Renal cortical epithelial cell (primary cell): ENCODE results near the gene ISLR. TPM values are rescaled to one million over a fixed set of nuclear protein-coding genes. Genes with fewer than 3 reads are reported as not detected.

Experiments used
- DNase-seq: peaks from one replicate; pipeline ENCODE4 v3.0.0-alpha.2; 2011; ENCODE audit warnings: low read depth
- total RNA-seq: library from RNA; depleted of rRNA; stranded (reverse); fragments of >200 nt; gene quantifications from 2 replicates; pipeline ENCODE4 v1.2.3, GENCODE V29; 2014

The ISLR gene
- total RNA-seq, 1 donor from 2014 or later: 0.30 TPM

GRCh38 chr15:74194572-74195559 is 21.4 kb downstream of the ISLR start:
- no peak for DNase-seq

DNA sequence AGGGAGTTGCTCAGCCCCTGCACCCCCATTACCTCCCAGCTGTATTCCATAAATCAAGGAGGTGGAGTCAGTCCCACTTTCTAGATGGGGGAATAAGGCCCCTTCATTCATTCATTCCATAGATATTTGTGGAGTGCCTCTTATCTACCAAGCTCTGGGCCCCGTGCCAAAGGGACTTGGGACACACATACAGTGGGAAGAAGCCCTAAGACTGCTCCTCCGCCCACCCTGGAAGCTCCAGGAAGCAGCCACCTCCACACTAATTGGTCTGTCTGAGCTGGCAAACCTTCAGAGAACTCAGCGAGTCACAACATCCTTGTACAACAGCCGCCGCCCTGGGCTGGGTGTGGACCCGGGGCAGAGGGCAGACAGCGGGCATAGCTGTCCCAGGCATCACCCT is 22.7 kb downstream of the ISLR start:
- DNase-seq: peak; percentile 76

DNA sequence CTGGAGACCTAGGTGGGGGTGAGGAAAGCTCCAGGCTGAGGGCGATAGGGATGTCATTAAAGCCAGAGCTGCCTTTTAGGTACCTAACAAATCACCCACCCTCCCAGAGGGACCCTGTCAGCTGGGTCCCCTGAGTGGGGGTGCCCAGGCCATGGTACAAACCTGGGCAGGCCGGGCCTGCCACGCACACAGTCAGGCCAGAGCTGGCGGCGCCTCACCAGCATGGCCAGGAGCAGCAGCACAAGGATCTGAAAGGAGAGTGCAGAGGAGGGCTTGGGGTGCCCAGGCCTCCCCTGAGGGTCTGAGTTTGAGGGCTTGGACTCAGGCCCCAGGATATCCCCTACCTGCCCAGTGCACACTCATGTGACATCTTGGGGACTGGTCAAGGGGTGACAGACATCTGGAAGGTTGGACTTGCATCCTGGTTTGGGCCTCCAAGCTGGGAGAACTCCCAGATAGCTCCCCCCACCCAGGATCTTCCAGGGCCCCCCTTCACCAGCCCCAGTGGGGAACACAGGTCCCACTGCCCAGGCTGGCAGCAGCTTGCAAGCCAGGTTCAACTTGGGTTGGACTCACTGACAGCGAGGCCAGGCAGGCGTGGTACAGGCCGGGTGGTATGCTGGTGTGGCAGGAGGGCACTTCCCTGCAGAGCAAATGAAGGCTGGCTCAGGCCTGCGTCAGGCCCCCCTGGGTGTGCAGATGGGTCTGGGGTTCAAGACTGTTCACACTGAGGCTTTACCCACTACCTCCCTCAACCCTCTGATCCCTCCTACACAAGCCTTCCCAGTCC is 23.9 kb downstream of the ISLR start:
- DNase-seq: no peak

DNA sequence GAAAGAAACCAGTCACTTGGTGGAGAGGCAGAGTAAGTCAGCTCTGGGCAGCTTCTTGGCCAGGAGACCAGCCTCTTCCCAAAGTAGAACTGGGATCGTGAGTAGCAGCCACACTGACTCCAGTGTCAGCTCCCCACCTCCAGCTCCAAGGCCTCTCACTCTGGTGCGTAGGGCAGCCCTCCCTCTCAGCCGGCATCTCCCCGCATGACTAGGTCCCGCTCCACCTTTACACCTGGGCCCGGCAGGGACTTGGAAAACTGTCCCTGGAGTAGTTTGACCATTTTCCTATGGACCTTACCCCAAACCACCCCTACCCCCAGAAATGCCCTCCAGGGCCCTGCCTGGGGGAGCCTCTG is 25.8 kb downstream of the ISLR start:
- DNase-seq: no peak

- peak; percentile 94 for DNase-seq
These were observed 26.9 kb downstream of the ISLR start for GRCh38 chr15:74200412-74200815.

DNA sequence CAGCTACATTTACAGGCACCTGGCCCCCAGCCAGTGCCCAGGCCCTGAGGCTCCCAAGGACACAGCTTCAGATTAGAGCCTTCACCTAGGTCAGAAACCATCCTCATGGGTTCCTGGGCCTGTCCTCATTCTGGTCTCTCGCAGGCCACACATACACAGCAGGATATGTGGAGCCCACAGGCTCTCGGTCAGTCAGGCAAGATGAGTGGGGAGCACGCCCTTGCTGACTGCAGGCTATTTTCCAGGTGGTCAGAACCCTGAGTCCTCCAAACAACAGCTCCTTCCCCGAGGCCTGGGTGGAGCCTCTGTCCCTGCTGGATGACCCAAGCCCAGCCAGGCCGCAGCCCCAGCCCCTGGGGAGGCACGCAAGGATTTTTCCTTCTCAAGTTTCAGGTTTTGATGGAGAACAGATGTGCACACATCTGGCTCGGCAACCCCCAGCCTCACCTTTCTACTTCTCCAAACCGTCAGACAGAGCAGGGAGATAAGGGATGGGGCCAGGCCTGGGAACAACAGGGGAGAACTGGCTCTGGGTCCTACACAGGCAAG is 27.4 kb downstream of the ISLR start:
- no peak for DNase-seq

DNA sequence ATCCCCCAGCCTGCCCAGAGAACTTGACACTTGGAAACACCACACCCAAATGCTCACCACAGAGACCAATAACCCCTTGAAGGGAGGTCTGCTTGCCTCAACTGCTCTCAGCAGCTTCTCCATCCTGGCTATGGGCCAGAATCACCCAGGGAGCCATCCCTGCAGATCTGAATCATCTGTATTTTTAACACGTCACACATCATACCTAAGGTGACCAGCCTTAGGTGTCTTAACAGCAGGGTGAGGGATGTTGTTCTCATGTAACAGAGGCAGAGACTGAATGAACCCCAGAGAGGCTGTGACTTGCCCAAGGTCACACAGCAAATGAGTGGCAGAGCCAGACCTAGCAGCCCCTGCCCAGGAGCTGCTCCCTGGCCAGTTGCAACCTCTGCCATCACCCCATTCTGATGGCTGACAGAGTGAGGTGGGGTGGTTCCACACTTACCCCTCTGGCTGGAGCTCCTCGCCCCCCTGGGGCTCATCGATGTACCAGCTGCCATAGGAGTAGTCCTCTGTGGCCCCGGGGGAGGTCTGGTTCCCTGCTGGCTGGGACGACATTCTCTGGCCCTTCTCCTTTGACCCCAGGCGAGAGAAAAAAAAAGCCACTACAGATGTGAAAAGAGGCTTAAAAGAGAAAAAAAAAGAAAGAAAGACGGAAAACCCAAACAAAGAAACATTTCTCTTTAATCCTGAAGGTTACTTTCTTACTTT is 28.4 kb downstream of the ISLR start:
- peak; percentile 65 for DNase-seq

DNA sequence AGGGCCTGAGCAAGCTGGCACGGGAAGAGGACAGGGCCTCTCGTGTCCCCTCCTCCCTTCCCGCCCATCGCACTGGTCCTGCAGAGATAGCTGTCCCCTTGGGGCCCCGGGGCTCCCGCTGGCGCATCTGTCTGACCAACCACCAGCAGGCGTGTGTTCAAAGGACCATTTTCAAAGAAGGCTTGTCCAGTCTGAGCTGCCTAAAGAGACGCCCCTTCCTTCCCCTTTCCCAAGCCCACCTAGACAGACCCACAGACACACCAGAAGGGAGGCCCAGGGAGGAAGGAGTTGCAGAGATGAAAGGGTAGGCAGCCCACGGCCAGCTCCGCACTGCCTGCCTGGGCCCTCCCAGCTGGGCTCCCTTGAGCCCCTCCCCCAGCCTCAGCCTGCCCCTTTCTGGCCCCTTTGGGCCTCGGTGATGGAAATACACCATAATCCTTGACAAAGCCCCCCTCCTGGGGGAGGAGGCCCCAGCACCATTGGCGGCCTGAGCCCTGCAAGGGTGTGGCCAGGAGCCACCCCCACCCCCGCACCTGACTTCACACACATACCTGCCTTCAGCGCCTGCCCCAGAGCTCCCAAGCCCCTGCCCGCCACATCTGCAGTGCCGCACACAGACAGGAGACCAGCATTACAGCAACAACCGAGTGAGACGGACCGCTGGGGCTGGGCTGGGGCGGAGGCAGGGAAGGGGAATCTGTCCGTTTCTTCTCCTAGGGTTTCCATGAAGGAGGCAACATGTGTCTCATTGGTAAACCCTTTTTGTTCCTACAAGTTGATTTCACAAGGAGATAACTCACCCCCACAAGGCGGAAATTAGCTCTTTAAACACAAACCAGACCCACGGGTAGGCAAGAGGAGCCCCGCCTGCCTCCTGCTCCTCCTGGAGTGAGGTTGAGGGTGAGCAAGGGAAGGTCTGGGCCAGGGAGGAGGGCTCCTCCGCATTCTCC is 29.2 kb downstream of the ISLR start, which contains the start of gene STRA6:
STRA6 (minus strand) TSS at position 336 of the 950 bp plus-strand sequence. CDS start 520 bp downstream, outside the sequence.
- DNase-seq: no peak

- no peak for DNase-seq
These were observed 30.5 kb downstream of the ISLR start for GRCh38 chr15:74203914-74204431.

GRCh38 chr15:74205582-74205947 is 32.1 kb downstream of the ISLR start:
- DNase-seq: no peak

DNA sequence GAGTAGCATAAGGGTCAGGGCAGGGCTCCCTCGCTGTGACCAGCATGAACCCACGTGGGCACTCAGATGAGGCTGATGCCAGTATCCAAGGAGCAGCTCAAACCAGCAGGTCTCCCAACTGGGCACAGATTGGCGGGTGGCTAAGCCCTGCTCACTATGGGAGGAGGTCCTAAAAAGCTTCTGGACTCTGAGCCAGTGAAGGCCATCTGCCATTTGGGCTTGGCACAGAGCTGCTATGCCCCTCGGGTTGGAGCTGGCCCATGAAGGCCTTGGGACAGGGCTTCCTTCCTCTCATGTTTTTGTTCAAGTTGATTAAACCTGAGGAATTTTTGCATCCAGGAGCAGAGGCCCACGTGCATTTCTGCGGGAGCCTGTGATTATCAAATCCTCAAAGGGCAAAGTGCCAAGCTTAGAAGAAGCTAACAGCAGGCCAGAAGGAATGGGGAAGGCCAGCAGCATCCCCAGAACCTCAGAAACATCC is 33.3 kb downstream of the ISLR start:
- DNase-seq: peak; percentile 88

DNA sequence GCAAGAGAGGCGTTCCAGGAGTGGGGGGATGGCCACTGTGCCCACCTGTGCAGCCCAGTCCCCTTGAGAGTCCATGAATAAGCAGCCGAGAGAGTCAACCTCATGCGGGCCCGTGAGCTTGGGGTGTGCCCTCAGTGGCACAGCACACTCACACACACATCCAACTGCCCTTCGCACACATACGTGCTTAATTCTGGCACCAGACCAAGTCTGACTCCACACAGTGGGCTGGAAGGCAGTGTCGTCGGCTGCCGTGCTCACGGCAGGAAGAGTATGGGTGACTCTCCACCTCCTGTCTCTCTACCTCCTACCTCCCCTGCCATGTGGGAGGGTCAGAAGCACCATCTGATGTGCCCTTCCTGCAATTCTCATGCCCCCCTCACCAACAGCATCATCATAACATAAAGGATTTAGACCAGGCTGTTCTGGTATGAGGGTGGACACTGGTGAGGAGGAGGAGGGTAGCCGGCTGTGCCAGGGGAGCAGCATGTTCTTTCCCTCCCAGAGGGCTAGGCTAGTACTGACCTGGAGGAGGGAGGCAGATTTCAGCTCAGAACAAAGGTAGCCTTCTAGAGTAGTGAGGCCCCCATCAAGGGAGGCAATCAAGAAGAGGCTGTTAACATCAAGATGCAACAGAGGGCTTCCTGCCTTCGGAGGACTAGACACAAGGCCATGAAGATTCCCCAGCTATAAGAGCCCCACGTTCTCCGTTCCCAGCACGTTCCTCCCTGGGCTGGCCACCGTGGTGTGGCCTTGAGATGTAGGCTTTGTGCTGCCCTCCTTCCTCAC is 34.3 kb downstream of the ISLR start:
- no peak for DNase-seq

GRCh38 chr15:74208496-74208895 is 35.0 kb downstream of the ISLR start:
- no peak for DNase-seq

- peak; percentile 49 for DNase-seq
These were observed 35.5 kb downstream of the ISLR start for GRCh38 chr15:74208901-74209559.

- DNase-seq: no peak
These were observed 36.0 kb downstream of the ISLR start for GRCh38 chr15:74209560-74209958.

DNA sequence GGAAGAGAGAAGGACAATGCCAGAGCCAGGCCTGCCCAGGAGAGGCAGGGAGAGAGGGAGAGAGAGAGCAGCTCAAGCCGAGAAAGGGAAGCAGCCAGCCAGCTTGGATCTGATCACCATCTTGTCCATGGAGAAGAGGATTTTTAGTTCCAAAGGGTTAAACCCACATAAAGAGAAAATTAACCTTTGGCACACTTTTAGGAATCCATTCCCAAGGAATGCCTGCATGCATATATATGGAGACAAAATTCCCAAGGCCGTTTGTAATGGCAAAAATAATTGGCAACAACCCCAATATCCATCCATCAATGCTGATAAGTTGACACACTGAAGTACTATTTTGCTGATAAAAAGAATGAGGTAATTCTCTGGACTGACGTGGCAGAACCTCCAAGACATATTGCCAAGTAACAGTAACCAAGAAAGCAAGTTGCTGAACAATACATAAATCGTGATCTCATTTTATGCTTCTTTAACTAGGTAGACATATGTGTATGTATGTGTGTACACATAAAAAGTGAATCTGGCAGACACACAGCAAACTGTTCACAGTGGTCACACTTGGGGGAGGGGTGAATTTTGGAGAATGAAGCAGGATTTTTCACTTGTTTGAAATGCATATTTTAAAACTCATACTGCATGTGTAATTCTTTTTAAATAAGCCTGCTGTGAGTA is 36.6 kb downstream of the ISLR start:
- no peak for DNase-seq

DNA sequence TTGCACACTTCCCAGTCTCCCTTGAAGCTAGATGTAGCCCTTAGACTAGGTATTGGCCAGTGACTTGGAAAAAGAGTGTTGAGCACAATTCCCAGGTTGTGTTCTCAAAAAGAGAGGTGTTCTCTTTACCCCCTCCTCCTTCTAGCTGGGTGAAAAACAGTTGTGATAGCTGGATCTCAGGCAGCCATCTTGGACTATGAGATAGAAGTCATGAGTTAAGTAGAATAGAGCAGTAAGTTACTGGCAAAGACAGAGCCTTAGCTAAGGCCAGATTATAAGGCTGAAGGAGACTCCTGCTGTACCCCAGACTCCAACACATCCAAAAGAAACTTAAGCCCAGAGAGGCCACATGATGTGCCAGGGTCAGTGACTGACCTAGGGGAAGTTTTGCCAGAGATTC is 37.2 kb downstream of the ISLR start:
- DNase-seq: no peak

DNA sequence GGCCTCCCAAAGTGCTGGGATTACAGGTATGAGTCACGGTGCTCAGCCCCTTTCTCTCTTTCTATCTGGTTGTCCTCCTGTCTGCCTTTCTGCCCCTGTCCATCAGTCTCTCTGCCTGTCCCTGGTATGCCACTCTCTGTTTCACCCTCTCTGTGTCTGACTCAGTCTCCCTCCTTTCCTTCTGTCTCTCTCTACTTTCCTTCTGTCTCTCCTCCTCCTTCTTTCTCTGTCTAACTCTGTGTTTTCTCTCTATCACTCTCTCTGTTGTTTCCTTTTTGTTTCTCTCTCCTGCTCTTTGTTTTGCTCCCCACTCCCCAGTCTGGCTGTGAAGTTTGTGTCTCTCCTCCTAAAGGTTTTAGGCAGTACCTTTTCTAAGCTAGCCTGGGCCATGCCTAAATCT is 38.1 kb downstream of the ISLR start:
- no peak for DNase-seq
